ENCODE results near the gene PPOX. TPM values are rescaled to one million over a fixed set of nuclear protein-coding genes. Genes with fewer than 3 reads are reported as not detected.

PPOX gene
- total RNA-seq, 1 donor from 2014 or later, result 20.0 TPM

DNA sequence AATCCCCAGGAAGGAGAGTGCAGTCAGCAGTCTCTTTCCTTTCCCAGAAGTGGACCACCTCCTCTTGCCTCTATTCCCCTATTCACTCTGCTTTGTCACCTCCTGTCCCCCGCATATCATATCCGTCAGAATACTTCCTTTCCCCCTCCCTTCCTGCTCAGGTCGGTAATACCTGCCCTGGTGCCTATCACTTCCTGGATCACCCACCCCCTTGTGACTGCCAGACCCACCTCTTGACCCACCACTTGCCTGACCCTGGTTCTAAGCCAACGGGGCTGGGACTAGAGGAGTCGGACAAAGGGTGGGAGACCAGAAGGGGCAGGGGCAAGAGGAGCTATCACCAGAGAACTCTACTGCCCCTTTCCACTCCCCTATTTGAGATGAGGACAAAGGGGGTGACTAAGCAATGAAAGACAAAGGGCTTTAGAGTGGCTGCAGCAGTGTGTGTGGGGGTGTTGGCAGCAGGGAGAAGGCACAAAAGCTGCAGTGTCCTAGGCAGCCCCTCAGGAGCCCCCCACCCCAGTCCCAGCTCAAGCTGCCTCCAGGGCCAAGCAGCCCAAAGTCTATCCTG lies 34.3 kb downstream of the PPOX start:
- Histone ChIP-seq H3K4me2 (ENCODE audit: low read length) (no peak overlapping the region), H3K79me2 (ENCODE audit: insufficient read depth, low read length) (peaks cover 28% of the 10 kb centered on the region), H3K4me3 (ENCODE audit: insufficient read depth, low read depth, low read length) (no peak overlapping the region), H3K36me3 (ENCODE audit: insufficient read depth, low read length) (peaks cover 11% of the 10 kb centered on the region), H4K20me1 (ENCODE audit: insufficient read depth, low read length) (no peaks in the 10 kb centered on the region), H3K9ac (ENCODE audit: low read length) (no peak overlapping the region), H3K27me3 (ENCODE audit: insufficient read depth, low read length) (no peaks in the 10 kb centered on the region), H3K4me1 (ENCODE audit: insufficient read depth, low read length) (peaks cover 36% of the 10 kb centered on the region), H3K9me3 (ENCODE audit: insufficient read depth, low read depth, low read length) (no peaks in the 10 kb centered on the region), H2AFZ (ENCODE audit: low read depth, low read length) (peak overlapping the region; percentile 75), H3K27ac (ENCODE audit: low read depth, low read length) (peak overlapping the region; percentile 90)
- no peaks in the 10 kb centered on the region for H3K9me3 Mint-ChIP-seq (ENCODE audit: unreplicated experiment)
- H3K27ac Mint-ChIP-seq (ENCODE audit: unreplicated experiment), result peak overlapping the region; percentile 81
- no peaks in the 10 kb centered on the region for H3K27me3 Mint-ChIP-seq (ENCODE audit: low read depth, unreplicated experiment)
- FAIRE-seq (no peak), DNase-seq (ENCODE audit: low read depth) (no peak)
- no peaks in the 10 kb centered on the region for H3K36me3 Mint-ChIP-seq (ENCODE audit: low read depth, unreplicated experiment)
- H3K4me1 Mint-ChIP-seq (ENCODE audit: low read depth, unreplicated experiment), result peaks cover 30% of the 10 kb centered on the region
- TF ChIP-seq EZH2 (IDR thresholded peaks at IDR 0.05; ENCODE audit: insufficient read depth, low read length), result no peak
- TF ChIP-seq, protein P1, sequence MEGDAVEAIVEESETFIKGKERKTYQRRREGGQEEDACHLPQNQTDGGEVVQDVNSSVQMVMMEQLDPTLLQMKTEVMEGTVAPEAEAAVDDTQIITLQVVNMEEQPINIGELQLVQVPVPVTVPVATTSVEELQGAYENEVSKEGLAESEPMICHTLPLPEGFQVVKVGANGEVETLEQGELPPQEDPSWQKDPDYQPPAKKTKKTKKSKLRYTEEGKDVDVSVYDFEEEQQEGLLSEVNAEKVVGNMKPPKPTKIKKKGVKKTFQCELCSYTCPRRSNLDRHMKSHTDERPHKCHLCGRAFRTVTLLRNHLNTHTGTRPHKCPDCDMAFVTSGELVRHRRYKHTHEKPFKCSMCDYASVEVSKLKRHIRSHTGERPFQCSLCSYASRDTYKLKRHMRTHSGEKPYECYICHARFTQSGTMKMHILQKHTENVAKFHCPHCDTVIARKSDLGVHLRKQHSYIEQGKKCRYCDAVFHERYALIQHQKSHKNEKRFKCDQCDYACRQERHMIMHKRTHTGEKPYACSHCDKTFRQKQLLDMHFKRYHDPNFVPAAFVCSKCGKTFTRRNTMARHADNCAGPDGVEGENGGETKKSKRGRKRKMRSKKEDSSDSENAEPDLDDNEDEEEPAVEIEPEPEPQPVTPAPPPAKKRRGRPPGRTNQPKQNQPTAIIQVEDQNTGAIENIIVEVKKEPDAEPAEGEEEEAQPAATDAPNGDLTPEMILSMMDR (IDR thresholded peaks at IDR 0.05; ENCODE audit: insufficient read depth, low read depth, low read length), result no peak
- H3K4me3 Mint-ChIP-seq (ENCODE audit: unreplicated experiment), result no peak overlapping the region

DNA sequence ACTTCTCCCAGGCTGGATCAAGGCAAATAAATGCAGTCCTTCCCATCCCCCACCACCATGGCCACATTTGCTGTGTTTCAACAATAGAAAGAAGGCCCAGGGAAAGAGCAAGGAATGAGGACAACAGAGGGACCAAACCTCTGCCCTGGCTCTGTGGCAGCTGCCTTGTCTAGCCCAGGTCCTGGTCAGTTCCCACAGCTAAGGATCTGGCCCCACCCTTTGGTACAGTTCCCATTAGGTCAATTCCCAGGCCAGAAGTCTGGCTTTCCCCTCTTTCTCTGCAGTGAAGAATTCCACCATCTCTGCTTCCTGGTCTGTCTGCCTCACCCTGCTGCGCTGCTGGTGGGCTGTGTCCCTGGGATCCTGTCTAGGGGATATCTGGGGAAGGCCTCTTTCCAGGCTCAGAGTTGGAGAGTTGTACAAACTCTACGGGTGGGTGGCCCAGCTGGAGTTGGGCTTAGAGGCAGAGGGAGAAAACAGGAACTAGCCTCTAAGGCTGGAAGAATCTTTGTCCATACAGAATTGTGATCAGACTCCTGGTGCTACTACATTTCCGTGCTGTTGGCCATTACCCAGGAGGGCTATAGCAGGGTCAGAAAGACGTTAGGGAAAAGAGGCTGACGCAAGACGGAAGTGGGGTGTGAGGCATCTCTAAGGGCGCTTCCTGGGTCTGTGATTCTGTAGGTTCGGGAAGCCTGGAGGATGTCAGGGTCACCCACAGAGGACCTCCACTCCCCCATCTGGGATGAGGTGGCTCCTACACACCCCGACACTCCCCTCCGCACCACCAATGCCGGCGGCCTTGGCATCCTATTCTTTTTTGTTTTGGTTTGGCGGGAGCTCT lies 35.0 kb downstream of the PPOX start:
- H3K9ac ChIP-seq (ENCODE audit: low read length), result peak overlapping the region; percentile 92
- DNase-seq (ENCODE audit: low read depth) (no peak), FAIRE-seq (no peak)
- peaks cover 11% of the 10 kb centered on the region for H3K36me3 ChIP-seq (ENCODE audit: insufficient read depth, low read length)
- H3K27ac ChIP-seq (ENCODE audit: low read depth, low read length), result peak overlapping the region; percentile 90
- H3K4me1 ChIP-seq (ENCODE audit: insufficient read depth, low read length), result peaks cover 36% of the 10 kb centered on the region
- H3K79me2 ChIP-seq (ENCODE audit: insufficient read depth, low read length), result peaks cover 31% of the 10 kb centered on the region
- no peaks in the 10 kb centered on the region for H3K9me3 ChIP-seq (ENCODE audit: insufficient read depth, low read depth, low read length)
- TF ChIP-seq, protein P1 (IDR thresholded peaks at IDR 0.05; ENCODE audit: insufficient read depth, low read depth, low read length), result no peak
- no peak for TF ChIP-seq EZH2 (IDR thresholded peaks at IDR 0.05; ENCODE audit: insufficient read depth, low read length)
- H3K27me3 Mint-ChIP-seq (ENCODE audit: low read depth, unreplicated experiment), result no peaks in the 10 kb centered on the region
- H3K36me3 Mint-ChIP-seq (ENCODE audit: low read depth, unreplicated experiment), result no peaks in the 10 kb centered on the region
- peak overlapping the region; percentile 95 for H3K27ac Mint-ChIP-seq (ENCODE audit: unreplicated experiment)
- no peaks in the 10 kb centered on the region for H3K27me3 ChIP-seq (ENCODE audit: insufficient read depth, low read length)
- H3K4me1 Mint-ChIP-seq (ENCODE audit: low read depth, unreplicated experiment), result peaks cover 30% of the 10 kb centered on the region
- H4K20me1 ChIP-seq (ENCODE audit: insufficient read depth, low read length), result peaks cover 2% of the 10 kb centered on the region
- no peaks in the 10 kb centered on the region for H3K9me3 Mint-ChIP-seq (ENCODE audit: unreplicated experiment)
- H3K4me2 ChIP-seq (ENCODE audit: low read length), result peak overlapping the region; percentile 87
- peak overlapping the region; percentile 94 for H3K4me3 ChIP-seq (ENCODE audit: insufficient read depth, low read depth, low read length)
- peak overlapping the region; percentile 94 for H3K4me3 Mint-ChIP-seq (ENCODE audit: unreplicated experiment)
- peak overlapping the region; percentile 75 for H2AFZ ChIP-seq (ENCODE audit: low read depth, low read length)

Measured in astrocyte (in vitro differentiated cells and primary cell).